GM12878 (cell line): ENCODE measurements around the gene YRDC. TPM values are rescaled to one million over a fixed set of nuclear protein-coding genes. Genes with fewer than 3 reads are reported as not detected.

Experiments
- ATAC-seq: fragments of 200-7000 bp; cut with Tn5 transposase; 3 replicates; pipeline ENCODE4 v1.9.1; 2020; ENCODE audit warnings: mild to moderate bottlenecking, moderate library complexity
- BruUV-seq: library from RNA; stranded (reverse); fragments of 400-500 nt; replicated peaks from 2 replicates; lab custom pipeline; 2021; lab: Mats Ljungman, UMichigan
- CTCF ChIA-PET: fragments of 300-600 bp; sonication (Branson Sonifier 250); formaldehyde crosslinking; extraction: SDS; loops from one replicate; lab custom pipeline; 2021; ENCODE audit warnings: inconsistent platforms; lab: Yijun Ruan, JAX
- POLR2A ChIA-PET: fragments of 350-600 bp; formaldehyde crosslinking; extraction: SDS; loops from one replicate; lab custom pipeline; 2021; ENCODE audit warnings: inconsistent platforms; lab: Charles Lee
- RAD21 ChIA-PET: fragments of 300-600 bp; sonication (Branson Sonifier 250); formaldehyde crosslinking; loops from one replicate; lab custom pipeline; 2023; ENCODE audit warnings: antibody characterized with exemption; ENCODE audit not compliant: unreplicated experiment; lab: Charles Lee
- SMC1A ChIA-PET: fragments of 300-600 bp; sonication (Branson Sonifier 250); formaldehyde crosslinking; loops from one replicate; lab custom pipeline; 2023; ENCODE audit not compliant: unreplicated experiment, uncharacterized antibody; lab: Charles Lee
- DNase-seq: peaks from one replicate; pipeline ENCODE4 v3.0.0-alpha.2; 2011; ENCODE audit warnings: low read depth, low spot score
- FAIRE-seq: peaks from 3 replicates; lab custom pipeline; 2011; peaks lifted over from hg19 to GRCh38; lab: Jason Lieb, UNC
- H2AFZ ChIP-seq: 2 replicates; pipeline ENCODE4 v1.6.0; 2011; ENCODE audit warnings: low read depth, low read length, control low read depth; ENCODE audit not compliant: control insufficient read depth
- H3K27ac ChIP-seq: 2 replicates; pipeline ENCODE4 v1.5.1; 2011; ENCODE audit warnings: control low read depth; ENCODE audit not compliant: control insufficient read depth, insufficient read depth
- H3K27me3 ChIP-seq, 2 experiments: replicated peaks in 1 of 2; 2 replicates each; pipeline versions ENCODE4 v1.6.0 to v1.6.1; 2011; ENCODE audit warnings: low read length in 1 of 2; ENCODE audit not compliant: control insufficient read depth in 2 of 2, insufficient read depth in 2 of 2
- H3K36me3 ChIP-seq, 2 experiments: 2 replicates each; pipeline ENCODE4 v1.5.1; 2011; ENCODE audit warnings: low read length in 1 of 2; ENCODE audit not compliant: control insufficient read depth in 2 of 2, insufficient read depth in 2 of 2
- H3K4me1 ChIP-seq: 2 replicates; pipeline ENCODE4 v1.6.1; 2011; ENCODE audit warnings: mild to moderate bottlenecking, low read length, moderate library complexity, mixed read lengths; ENCODE audit not compliant: control insufficient read depth, insufficient read depth
- H3K4me2 ChIP-seq: 2 replicates; pipeline ENCODE4 v1.6.0; 2011; ENCODE audit warnings: control low read depth; ENCODE audit not compliant: control insufficient read depth, insufficient read depth
- H3K4me3 ChIP-seq: fragments of 200-600 bp; sonication (generic); 2 replicates; pipeline ENCODE4 v1.5.1; 2016
- H3K79me2 ChIP-seq: 2 replicates; pipeline ENCODE4 v1.6.0; 2011; ENCODE audit warnings: low read length; ENCODE audit not compliant: control insufficient read depth, insufficient read depth
- H3K9ac ChIP-seq: 2 replicates; pipeline ENCODE4 v1.8.0; 2011; ENCODE audit warnings: low read length, control low read depth, mixed read lengths; ENCODE audit not compliant: control insufficient read depth, insufficient read depth
- H3K9me3 ChIP-seq: replicated peaks from 3 replicates; pipeline ENCODE4 v1.5.1; 2011; ENCODE audit warnings: mild to moderate bottlenecking, low read length; ENCODE audit not compliant: control insufficient read depth, insufficient read depth
- H4K20me1 ChIP-seq: 2 replicates; pipeline ENCODE4 v1.6.0; 2011; ENCODE audit not compliant: control insufficient read depth, insufficient read depth
- ASH2L ChIP-seq: fragments of 300-600, 200-600 bp; sonication (generic); IDR thresholded peaks from 2 replicates; pipeline ENCODE4 v1.6.1; 2017; ENCODE audit warnings: low read depth, mild to moderate bottlenecking, borderline replicate concordance
- BCL11A ChIP-seq: IDR thresholded peaks from 2 replicates; pipeline ENCODE4 v1.6.1; 2011; ENCODE audit warnings: low read depth, low read length
- BMI1 ChIP-seq: fragments of 450-650 bp; IDR thresholded peaks from 2 replicates; pipeline ENCODE4 v1.6.1; 2016; ENCODE audit warnings: mild to moderate bottlenecking, moderate library complexity, borderline replicate concordance
- CBX3 ChIP-seq: fragments of 200-600 bp; sonication (generic); IDR thresholded peaks from 2 replicates; pipeline ENCODE4 v1.6.1; 2016; ENCODE audit warnings: low read depth, borderline replicate concordance
- CREM ChIP-seq: IDR thresholded peaks from 2 replicates; pipeline ENCODE4 v1.6.1; 2014; ENCODE audit warnings: antibody characterized with exemption, low read depth
- FOS ChIP-seq: IDR thresholded peaks from 3 replicates; pipeline ENCODE4 v1.6.1; 2011; ENCODE audit warnings: borderline replicate concordance; ENCODE audit not compliant: insufficient read length; ENCODE audit errors: extremely low read depth
- FOXM1 ChIP-seq: IDR thresholded peaks from 2 replicates; pipeline ENCODE4 v1.6.1; 2012; ENCODE audit warnings: low read depth, mild to moderate bottlenecking, inconsistent platforms, low read length, moderate library complexity
- IRF4 ChIP-seq: IDR thresholded peaks from 2 replicates; pipeline ENCODE4 v1.6.1; 2011; ENCODE audit warnings: low read depth, low read length
- RFX5 ChIP-seq: IDR thresholded peaks from 2 replicates; pipeline ENCODE4 v1.6.1; 2011; ENCODE audit warnings: low read depth, low read length, improper control_type of control experiment
- RUNX3 ChIP-seq: IDR thresholded peaks from 2 replicates; pipeline ENCODE4 v1.6.1; 2012; ENCODE audit warnings: low read length, inconsistent platforms
- SMAD5 ChIP-seq: IDR thresholded peaks from 2 replicates; pipeline ENCODE4 v1.6.1; 2016; ENCODE audit warnings: antibody characterized with exemption, low read depth
- SMC3 ChIP-seq: IDR thresholded peaks from 2 replicates; pipeline ENCODE4 v1.6.1; 2011; ENCODE audit warnings: low read length, improper control_type of control experiment, borderline replicate concordance
- SREBF2 ChIP-seq: IDR thresholded peaks from 2 replicates; pipeline ENCODE4 v1.6.1; 2012; ENCODE audit warnings: mild to moderate bottlenecking, low read length
- SRF ChIP-seq, 2 experiments: IDR thresholded peaks; 2 replicates each; pipeline ENCODE4 v1.6.1; 2011; ENCODE audit warnings: low read depth in 2 of 2, low read length in 2 of 2, mild to moderate bottlenecking in 1 of 2, moderate library complexity in 1 of 2
- STAT3 ChIP-seq: IDR thresholded peaks from 2 replicates; pipeline ENCODE4 v1.6.1; 2011; ENCODE audit warnings: low read depth, low read length, improper control_type of control experiment
- YBX1 ChIP-seq: fragments of 450-650 bp; IDR thresholded peaks from 2 replicates; pipeline ENCODE4 v1.6.1; 2016; ENCODE audit warnings: antibody characterized with exemption
- ZBTB11 ChIP-seq: fragments of 450-650 bp; formaldehyde crosslinking; IDR thresholded peaks from 2 replicates; pipeline ENCODE4 v1.5.0; 2022; ENCODE audit warnings: mild to moderate bottlenecking, missing genetic modification characterization
- ZNF217 ChIP-seq: fragments of 450-650 bp; IDR thresholded peaks from 2 replicates; pipeline ENCODE4 v1.6.1; 2017; ENCODE audit warnings: antibody characterized with exemption, mild to moderate bottlenecking
- ZNF24 ChIP-seq: fragments of 450-650 bp; IDR thresholded peaks from 2 replicates; pipeline ENCODE4 v1.6.1; 2017; ENCODE audit warnings: antibody characterized with exemption, mild to moderate bottlenecking
- WGBS: methylation state at CpG from one replicate; pipeline ENCODE4 v1.1.6; 2016; ENCODE audit warnings: low lambda C conversion rate; ENCODE audit not compliant: insufficient replicate concordance, insufficient coverage; ENCODE audit errors: missing lambda C conversion rate; 5-methylcytosine and 5-hydroxymethylcytosine counted together
- in situ Hi-C: fragments of 300-500 bp; cut with MboI; formaldehyde crosslinking; loops from 9 replicates; pipeline ENCODE4 v1.14.3; 2018; ENCODE audit warnings: mixed read lengths
- intact Hi-C: fragments of 100-400 bp; cut with micrococcal nuclease; formaldehyde crosslinking; loops from one replicate; pipeline ENCODE4 v1.14.2; 2022; ENCODE audit not compliant: unreplicated experiment
- polyA plus RNA-seq, 11 experiments: library from polyadenylated mRNA; depleted of rRNA in 4 of 11; unstranded in 6 of 11; stranded (reverse) in 5 of 11; fragments of >200 nt; fragmentation: Nextera tagmentation in 4 of 11; fragmentation: Illumina TruSeq in 1 of 11; extraction: Ambion mirVana in 4 of 11; extraction: Trizol in 1 of 11; gene quantifications; 1 replicate in 1 of 11; 2 replicates in 10 of 11; pipeline versions ENCODE4 v1.2.1 to v1.2.3, GENCODE V29; 2011 to 2016; ENCODE audit warnings: inconsistent platforms in 2 of 11, missing spikeins in 2 of 11, low read depth in 1 of 11
- total RNA-seq, 4 experiments: library from RNA; depleted of rRNA in 3 of 4; stranded (reverse); fragments of >200 nt in 3 of 4; fragmentation: Illumina TruSeq in 1 of 4; extraction: Trizol in 1 of 4; gene quantifications; 2 replicates each; pipeline versions ENCODE4 v1.2.1 to v1.2.3, GENCODE V29; 2013 to 2021

YRDC gene
- total and polyA plus RNA-seq, 10 of the 15 experiments (the other 5 are each of a cell fraction or from before 2014, with no cell fraction given), result 2.9 to 36.2 (median 19.3) TPM

- TF ChIP-seq IRF4 (no peak), SMC3 (no peak), BCL11A (no peak), RFX5 (no peak), BMI1 (no peak), FOS (no peak), FOXM1 (no peak), STAT3 (no peak), CBX3 (no peak), ZNF217 (0 out of 2 replicates have a peak, but pooled peaks have one; percentile 25), ZNF24 (no peak), YBX1 (no peak), ASH2L (no peak; the same call in 1 of the 2 replicates), SREBF2 (peak; percentile 62; the same call in 1 of the 2 replicates)
- TF ChIP-seq, all 136 proteins: peak for 38
Measured at GRCh38 chr1:37807555-37808368, at the start of gene YRDC, which contains the start of gene C1orf122 (continued).

GRCh38 chr1:37854406-37854805 lies 46.4 kb upstream of the YRDC start:
- DNase-seq, result no peak
- intact Hi-C loops, result no loop called here
- BruUV-seq, result no TSS peak
- peaks cover 60% of the 10 kb centered on the region for H3K79me2 ChIP-seq
- no peak for FAIRE-seq
- POLR2A ChIA-PET, result interaction anchor here (2.7 kb wide), 1 partner anchor 10 kb away, joined by 12 read pairs; no protein-coding TSS in a partner anchor
- no peaks in the 10 kb centered on the region for H3K9me3 ChIP-seq
- RAD21 ChIA-PET, result no interaction called here
- CTCF ChIA-PET, result interaction anchor here (1.5 kb wide), 1 partner anchor 10 kb away, joined by 3 read pairs; no protein-coding TSS in a partner anchor
- H3K27me3 ChIP-seq, result no peaks in the 10 kb centered on the region
- peaks cover 13% of the 10 kb centered on the region for H3K4me1 ChIP-seq
- H4K20me1 ChIP-seq, result no peaks in the 10 kb centered on the region
- H3K27ac ChIP-seq, result no peak overlapping the region
- no peak overlapping the region for H3K4me2 ChIP-seq
- no peak overlapping the region for H3K4me3 ChIP-seq
- in situ Hi-C loops, result no loop called here
- SMC1A ChIA-PET, result interaction anchor here (0.6 to 1.9 kb wide), 3 partner anchors 10 to 49 kb away, joined by 3 to 6 read pairs (median 5); no protein-coding TSS in a partner anchor
- H2AFZ ChIP-seq, result no peak overlapping the region
- peaks cover 0 to 14% of the 10 kb centered on the region in 2 experiments; a peak in 2 of 4 replicates for H3K36me3 ChIP-seq
- H3K9ac ChIP-seq, result no peak overlapping the region
- ATAC-seq, result no peak
- WGBS, result 96% methylated on average over 6 of the region's 6 CpGs
- TF ChIP-seq CREM (no peak), ZBTB11 (CRISPR knock-in tag) (no peak), SRF (IDR thresholded peaks at IDR 0.05; ENCODE audit: low read depth in 2 of 2, low read length in 2 of 2) (no peak), YBX1 (no peak), RUNX3 (no peak), RFX5 (no peak), SMAD5 (no peak)
